Sigmoid colon (tissue), 4 donors: ENCODE data around the gene TYR.
"Not testable (repeated sequence)": the region's sequence is repeated elsewhere in the genome, so short reads cannot be mapped to it uniquely, and the experiment has no call there.

Experiments
- CTCF ChIP-seq, 4 experiments: fragments of 450-650 bp in 3 of 4; fragments of 200-600 bp in 1 of 4; IDR thresholded peaks; one replicate each; pipeline ENCODE4 v1.5.1; 2016 to 2019; ENCODE audit warnings: antibody characterized with exemption in 4 of 4, mild to moderate bottlenecking in 3 of 4, moderate library complexity in 2 of 4
- EP300 ChIP-seq, 4 donors: sonication (generic); formaldehyde crosslinking; IDR thresholded peaks; one replicate each; pipeline ENCODE4 v1.6.1; 2017; ENCODE audit warnings: antibody characterized with exemption in 4 of 4
- POLR2A ChIP-seq, 2 donors: fragments of 450-650 bp; IDR thresholded peaks; one replicate each; pipeline ENCODE4 v1.6.1; 2016; ENCODE audit warnings: antibody characterized with exemption in 2 of 2, mild to moderate bottlenecking in 2 of 2, moderate library complexity in 2 of 2
- POLR2AphosphoS5 ChIP-seq, 4 donors: sonication (generic); formaldehyde crosslinking; IDR thresholded peaks; one replicate each; pipeline ENCODE4 v1.6.1; 2017; ENCODE audit warnings: antibody characterized with exemption in 4 of 4

DNA sequence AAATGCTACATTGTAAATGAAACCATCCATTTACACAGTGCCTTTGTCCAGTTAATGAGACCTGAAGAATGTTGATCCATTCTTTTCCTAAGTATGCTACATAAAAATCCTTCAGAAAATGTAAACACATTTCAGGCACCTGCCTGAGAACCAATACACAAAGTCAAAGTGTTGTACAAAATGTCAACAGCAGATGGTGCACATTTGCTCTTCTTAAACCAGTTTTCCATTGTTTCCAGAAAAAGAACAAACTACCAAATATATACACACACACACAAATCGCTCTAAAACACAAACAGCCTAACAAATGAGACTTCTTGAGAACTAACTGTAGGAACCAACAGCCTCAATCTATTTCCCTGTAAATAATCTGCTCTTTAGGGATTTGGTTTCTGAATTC, 156.0 kb downstream of the TYR start:
- TF ChIP-seq POLR2A, EP300, POLR2AphosphoS5 (IDR thresholded peaks at IDR 0.05): not testable (repeated sequence)
- peak in 3 of 4 experiments; percentile 9 to 33 (median 31) for TF ChIP-seq CTCF (IDR thresholded peaks at IDR 0.05)
